Colonic mucosa (tissue), 4 donors: ENCODE results near the gene P2RY6. TPM values are rescaled to one million over a fixed set of nuclear protein-coding genes. Genes with fewer than 3 reads are reported as not detected.

Experiments
- DNase-seq: peaks from one replicate; pipeline ENCODE4 v3.0.0-alpha.2; 2020
- H3K27ac ChIP-seq: fragments of 200-600 bp; one replicate; pipeline ENCODE4 v1.8.0; 2021
- H3K27me3 ChIP-seq: fragments of 200-600 bp; one replicate; pipeline ENCODE4 v1.8.0; 2021
- H3K36me3 ChIP-seq: fragments of 200-600 bp; one replicate; pipeline ENCODE4 v1.8.0; 2021
- H3K4me1 ChIP-seq: fragments of 200-600 bp; one replicate; pipeline ENCODE4 v1.8.0; 2021; ENCODE audit warnings: mild to moderate bottlenecking
- H3K4me3 ChIP-seq: fragments of 200-600 bp; one replicate; pipeline ENCODE4 v1.8.0; 2021
- H3K9ac ChIP-seq, 2 donors: one replicate each; pipeline ENCODE4 v1.7.0; 2013; ENCODE audit warnings: control low read depth in 2 of 2, low read depth in 2 of 2, low read length in 2 of 2
- H3K9me3 ChIP-seq: fragments of 200-600 bp; one replicate; pipeline ENCODE4 v1.8.0; 2021
- intact Hi-C: fragments of 100-400 bp; cut with DNase I; formaldehyde crosslinking; loops from one replicate; pipeline ENCODE4 v1.14.1; 2022
- total RNA-seq, 2 donors: library from RNA; stranded (reverse); fragmentation: NEBNext Ultra II Directional in 1 of 2; extraction: Animal tissue kit (Norgen Biotek cat#: 25700) in 1 of 2; gene quantifications; one replicate each; pipeline ENCODE4 v1.2.1, GENCODE V29; 2021
- TF ChIP-seq, protein P1 (sequence below): fragments of 200-600 bp; IDR thresholded peaks from one replicate; pipeline ENCODE4 v1.8.0; 2022; ENCODE audit warnings: antibody characterized with exemption, mild to moderate bottlenecking
- donor health status: healthy.
- donor health status: DM: no; HTN: no; CAD: no.
- donor health status: DM: no; HTN: no; CAD: no.

The P2RY6 gene
- total RNA-seq, 2 donors from 2014 or later, result 0.91 to 1.4 TPM

DNA sequence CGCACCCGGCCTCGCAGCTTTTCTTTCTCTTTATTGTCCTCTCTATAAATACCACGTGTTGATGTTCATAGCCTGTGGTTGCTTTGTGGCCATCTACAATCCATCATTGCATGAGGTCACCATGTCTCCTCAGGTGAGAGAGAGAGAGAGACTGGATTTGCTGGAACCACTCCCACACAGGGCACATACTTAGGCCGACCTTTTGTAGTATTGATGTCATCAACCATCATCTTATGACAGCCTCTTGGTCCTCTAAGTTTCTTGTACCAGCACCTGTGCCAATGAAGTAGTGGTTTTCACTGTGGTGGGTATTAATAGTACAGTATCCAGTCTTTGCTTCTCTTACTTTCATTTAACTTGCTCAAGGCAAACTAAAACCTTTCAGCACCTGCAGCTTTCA, 22.8 kb upstream of the P2RY6 start:
- intact Hi-C loops, result loop anchor here (10.0 kb wide), 1 partner anchor 325 kb away; no protein-coding TSS in a partner anchor

DNA sequence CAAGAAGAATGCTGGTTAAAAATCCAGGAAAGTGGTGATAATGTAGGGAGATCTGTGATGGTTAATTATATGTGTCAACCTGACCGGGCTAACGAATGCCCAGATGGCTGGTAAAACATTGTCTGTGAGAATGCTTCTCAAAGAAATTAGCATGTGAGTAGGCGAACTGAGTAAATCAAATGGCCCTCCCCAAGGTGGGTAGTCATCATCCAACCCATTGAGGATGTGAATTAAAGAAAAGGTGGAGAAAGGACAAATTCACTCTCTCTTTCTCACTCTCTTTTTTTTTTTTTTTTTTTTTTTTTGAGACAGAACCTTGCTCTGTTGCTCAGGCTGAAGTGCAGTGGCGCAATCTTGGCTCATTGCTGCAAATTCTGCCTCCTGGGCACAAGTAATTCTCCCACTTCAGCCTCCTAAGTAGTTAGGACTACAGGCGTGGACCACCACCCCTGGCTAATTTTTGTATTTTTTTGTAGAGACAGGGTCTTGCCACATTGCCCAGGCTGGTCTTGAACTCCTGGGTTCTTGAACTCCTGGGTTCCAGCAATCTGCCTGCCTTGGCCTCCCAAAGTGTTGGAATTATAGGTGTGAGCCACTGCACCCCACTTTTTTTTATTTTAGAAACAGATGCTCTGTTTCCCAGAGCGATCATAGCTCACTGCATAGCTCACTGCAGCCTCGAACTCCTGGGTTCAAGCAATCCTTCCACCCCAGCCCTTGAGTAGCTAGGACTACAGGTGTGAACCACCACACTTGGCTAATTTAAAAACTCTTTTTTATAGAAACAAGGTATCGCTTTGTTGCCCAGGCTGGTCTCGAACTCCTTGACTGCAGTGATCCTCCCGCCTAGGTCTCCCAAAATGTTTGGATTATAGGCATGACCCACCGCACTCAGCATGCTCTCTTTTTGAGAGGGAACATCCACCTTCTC, 22.0 kb upstream of the P2RY6 start:
- intact Hi-C loops, result loop anchor here (10.0 kb wide), 1 partner anchor 325 kb away; no protein-coding TSS in a partner anchor
- no peaks in the 10 kb centered on the region for H3K27me3 ChIP-seq
- H3K4me1 ChIP-seq, result no peaks in the 10 kb centered on the region
- no peak overlapping the region for H3K27ac ChIP-seq
- H3K36me3 ChIP-seq, result no peaks in the 10 kb centered on the region
- TF ChIP-seq, protein P1, sequence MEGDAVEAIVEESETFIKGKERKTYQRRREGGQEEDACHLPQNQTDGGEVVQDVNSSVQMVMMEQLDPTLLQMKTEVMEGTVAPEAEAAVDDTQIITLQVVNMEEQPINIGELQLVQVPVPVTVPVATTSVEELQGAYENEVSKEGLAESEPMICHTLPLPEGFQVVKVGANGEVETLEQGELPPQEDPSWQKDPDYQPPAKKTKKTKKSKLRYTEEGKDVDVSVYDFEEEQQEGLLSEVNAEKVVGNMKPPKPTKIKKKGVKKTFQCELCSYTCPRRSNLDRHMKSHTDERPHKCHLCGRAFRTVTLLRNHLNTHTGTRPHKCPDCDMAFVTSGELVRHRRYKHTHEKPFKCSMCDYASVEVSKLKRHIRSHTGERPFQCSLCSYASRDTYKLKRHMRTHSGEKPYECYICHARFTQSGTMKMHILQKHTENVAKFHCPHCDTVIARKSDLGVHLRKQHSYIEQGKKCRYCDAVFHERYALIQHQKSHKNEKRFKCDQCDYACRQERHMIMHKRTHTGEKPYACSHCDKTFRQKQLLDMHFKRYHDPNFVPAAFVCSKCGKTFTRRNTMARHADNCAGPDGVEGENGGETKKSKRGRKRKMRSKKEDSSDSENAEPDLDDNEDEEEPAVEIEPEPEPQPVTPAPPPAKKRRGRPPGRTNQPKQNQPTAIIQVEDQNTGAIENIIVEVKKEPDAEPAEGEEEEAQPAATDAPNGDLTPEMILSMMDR, result no peak
- DNase-seq, result no peak
- H3K4me3 ChIP-seq, result no peak overlapping the region
- H3K9me3 ChIP-seq, result no peaks in the 10 kb centered on the region
- no peak overlapping the region for H3K9ac ChIP-seq

More for the DNA sequence above, 22.8 kb upstream of the P2RY6 start:
- Histone ChIP-seq H3K4me1 (no peaks in the 10 kb centered on the region), H3K27me3 (no peaks in the 10 kb centered on the region), H3K27ac (no peak overlapping the region), H3K4me3 (no peak overlapping the region), H3K36me3 (no peaks in the 10 kb centered on the region), H3K9ac (no peak overlapping the region), H3K9me3 (no peaks in the 10 kb centered on the region)
- TF ChIP-seq, protein P1, result no peak
- no peak for DNase-seq

DNA sequence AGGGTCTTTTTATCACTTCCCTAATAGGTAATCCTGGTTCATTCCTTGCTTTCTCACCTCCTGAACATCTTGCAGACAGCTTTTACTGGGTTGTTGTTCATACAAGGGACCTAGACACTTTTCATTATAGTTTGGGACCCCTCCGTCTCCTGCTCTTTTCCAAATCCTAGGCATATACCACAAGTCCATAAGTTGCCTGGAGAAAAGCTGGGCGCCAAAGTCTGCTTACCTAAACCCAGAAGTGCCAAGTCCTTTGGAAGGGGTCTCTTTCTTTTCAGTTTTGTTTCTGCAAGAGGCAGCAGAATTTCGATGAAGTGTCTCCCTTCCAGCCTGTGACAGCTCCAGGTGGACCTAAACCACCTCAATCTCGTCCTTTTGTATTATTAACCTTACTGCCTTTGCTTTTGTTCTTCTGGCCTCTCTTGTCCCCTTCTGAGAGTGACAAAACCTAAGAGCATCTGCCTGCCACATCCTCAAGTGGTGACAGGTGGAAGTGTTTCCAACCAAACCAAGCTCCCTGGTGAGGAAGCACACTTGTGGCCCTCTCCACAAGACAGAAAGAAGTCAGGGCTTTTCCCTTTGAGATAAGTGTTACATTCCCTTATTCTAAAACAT, 19.5 kb upstream of the P2RY6 start:
- Histone ChIP-seq H3K4me1 (no peaks in the 10 kb centered on the region), H3K27me3 (no peaks in the 10 kb centered on the region), H3K9me3 (no peaks in the 10 kb centered on the region), H3K36me3 (no peaks in the 10 kb centered on the region), H3K4me3 (no peak overlapping the region), H3K9ac (no peak overlapping the region), H3K27ac (no peak overlapping the region)
- no peak for DNase-seq
- TF ChIP-seq, protein P1, result no peak
- intact Hi-C loops, result no loop called here

DNA sequence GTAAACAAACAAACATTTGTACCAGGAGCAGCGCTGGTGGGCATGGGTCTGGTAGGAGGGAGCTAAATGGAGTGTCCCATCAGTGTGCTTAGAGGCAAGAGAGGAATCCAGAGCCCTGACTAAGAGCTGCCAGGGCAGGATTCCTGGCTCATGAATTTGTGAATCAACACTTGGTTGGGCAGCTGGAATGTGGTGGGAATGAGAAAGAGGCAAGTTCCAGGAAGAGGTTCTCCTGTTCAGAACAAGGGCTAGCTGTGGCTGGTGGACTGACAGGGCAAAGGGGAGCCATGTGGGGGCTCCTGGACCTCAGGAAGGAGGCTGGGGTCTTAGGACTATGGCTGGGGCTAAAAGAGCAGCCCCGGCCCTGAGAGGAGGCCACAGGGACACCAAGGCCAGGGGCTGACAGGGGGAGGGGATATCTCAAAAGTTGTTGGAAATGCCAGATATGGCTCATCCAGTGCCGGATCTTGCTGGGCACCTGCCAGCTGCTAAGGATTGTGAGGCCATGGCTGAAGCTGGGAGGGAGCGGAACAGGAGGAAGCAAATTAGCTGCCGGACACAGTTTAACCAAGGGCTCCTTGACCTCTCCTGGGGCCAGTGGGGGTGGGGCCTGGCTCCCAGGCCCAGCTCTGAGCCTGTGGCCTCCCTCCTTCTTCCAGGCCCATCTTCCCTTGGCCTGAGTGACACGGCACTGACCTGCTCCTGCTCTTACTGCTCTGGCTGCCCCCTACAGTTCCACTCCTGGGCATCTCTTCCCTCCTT, 14.6 kb upstream of the P2RY6 start:
- Histone ChIP-seq H3K4me3 (no peak overlapping the region), H3K27me3 (no peaks in the 10 kb centered on the region), H3K4me1 (no peaks in the 10 kb centered on the region), H3K36me3 (no peaks in the 10 kb centered on the region), H3K9ac (no peak overlapping the region), H3K27ac (no peak overlapping the region), H3K9me3 (no peaks in the 10 kb centered on the region)
- intact Hi-C loops, result no loop called here
- TF ChIP-seq, protein P1, result no peak
- DNase-seq, result no peak
